Lower leg skin (tissue), 4 donors: ENCODE measurements around the gene PLD3. TPM values are rescaled to one million over a fixed set of nuclear protein-coding genes. Genes with fewer than 3 reads are reported as not detected.

Source experiments
- DNase-seq, 2 donors: peaks; one replicate each; pipeline ENCODE4 v3.0.0-alpha.2; 2019; ENCODE audit warnings: low spot score in 2 of 2
- H3K4me3 ChIP-seq: fragments of 200-600 bp; sonication (generic); 2 replicates; pipeline ENCODE4 v1.5.1; 2017; ENCODE audit warnings: mild to moderate bottlenecking, low read depth; ENCODE audit not compliant: poor library complexity, severe bottlenecking
- POLR2A ChIP-seq, 2 donors: fragments of 450-650 bp; IDR thresholded peaks; one replicate each; pipeline ENCODE4 v1.6.1; 2016 to 2017; ENCODE audit warnings: antibody characterized with exemption in 2 of 2, mild to moderate bottlenecking in 1 of 2, moderate library complexity in 1 of 2
- WGBS, 2 donors: methylation state at CpG; one replicate each; pipeline ENCODE4 v1.1.5; 2018; 5-methylcytosine and 5-hydroxymethylcytosine counted together
- intact Hi-C: fragments of 100-400 bp; cut with DNase I; formaldehyde crosslinking; loops from one replicate; pipeline ENCODE4 v1.15.0; 2023; ENCODE audit warnings: low total_unique reads
- total RNA-seq, 4 donors: library from RNA; depleted of rRNA; stranded (reverse); fragments of >200 nt; gene quantifications; one replicate each; pipeline ENCODE4 v1.1.0, GENCODE V29; 2016
- TF ChIP-seq, protein P1 (sequence below), 3 donors: fragments of 450-650 bp; IDR thresholded peaks; one replicate each; pipeline ENCODE4 v1.5.1; 2016; ENCODE audit warnings: antibody characterized with exemption in 3 of 3, mild to moderate bottlenecking in 3 of 3, moderate library complexity in 2 of 3

PLD3 gene
- total RNA-seq, 4 donors from 2014 or later = 188 to 287 (median 256) TPM

DNA sequence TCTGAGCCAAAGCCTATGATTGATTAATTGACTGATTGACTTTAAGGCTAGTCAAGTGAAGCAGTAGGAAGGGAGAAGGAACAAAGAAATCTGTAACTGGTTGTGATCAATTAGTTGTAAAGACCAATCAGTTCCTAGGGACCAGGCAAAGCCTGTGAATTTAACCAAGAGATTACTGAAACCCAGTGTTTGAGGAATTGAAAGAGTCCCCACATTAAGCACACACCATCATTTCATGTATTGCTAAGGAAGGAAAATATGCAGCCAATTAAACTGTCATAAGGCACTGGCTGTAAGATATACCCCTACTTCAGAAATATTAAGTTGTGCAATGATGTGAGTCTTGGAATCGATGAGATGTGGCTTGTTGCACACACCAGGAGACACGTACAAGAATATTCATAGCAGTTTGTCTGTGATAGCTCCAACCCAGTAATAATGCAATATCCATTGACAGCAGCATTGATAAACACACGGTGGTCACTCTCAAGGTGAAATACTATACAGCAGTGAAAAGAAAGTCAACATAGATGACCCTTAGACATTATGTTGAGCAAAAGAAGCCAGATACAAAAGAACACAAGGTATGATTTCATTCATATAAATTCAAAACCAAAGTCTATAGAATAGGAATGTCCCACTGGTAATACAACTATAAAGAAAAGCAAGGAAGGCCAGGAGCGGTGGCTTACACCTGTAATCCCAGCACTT lies 9.3 kb upstream of the PLD3 start:
- TF ChIP-seq, protein P1, sequence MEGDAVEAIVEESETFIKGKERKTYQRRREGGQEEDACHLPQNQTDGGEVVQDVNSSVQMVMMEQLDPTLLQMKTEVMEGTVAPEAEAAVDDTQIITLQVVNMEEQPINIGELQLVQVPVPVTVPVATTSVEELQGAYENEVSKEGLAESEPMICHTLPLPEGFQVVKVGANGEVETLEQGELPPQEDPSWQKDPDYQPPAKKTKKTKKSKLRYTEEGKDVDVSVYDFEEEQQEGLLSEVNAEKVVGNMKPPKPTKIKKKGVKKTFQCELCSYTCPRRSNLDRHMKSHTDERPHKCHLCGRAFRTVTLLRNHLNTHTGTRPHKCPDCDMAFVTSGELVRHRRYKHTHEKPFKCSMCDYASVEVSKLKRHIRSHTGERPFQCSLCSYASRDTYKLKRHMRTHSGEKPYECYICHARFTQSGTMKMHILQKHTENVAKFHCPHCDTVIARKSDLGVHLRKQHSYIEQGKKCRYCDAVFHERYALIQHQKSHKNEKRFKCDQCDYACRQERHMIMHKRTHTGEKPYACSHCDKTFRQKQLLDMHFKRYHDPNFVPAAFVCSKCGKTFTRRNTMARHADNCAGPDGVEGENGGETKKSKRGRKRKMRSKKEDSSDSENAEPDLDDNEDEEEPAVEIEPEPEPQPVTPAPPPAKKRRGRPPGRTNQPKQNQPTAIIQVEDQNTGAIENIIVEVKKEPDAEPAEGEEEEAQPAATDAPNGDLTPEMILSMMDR (IDR thresholded peaks at IDR 0.05) = no peak
- no peak overlapping the region for H3K4me3 ChIP-seq
- intact Hi-C loops = no loop called here
- WGBS, 2 donors = 92% methylated on average over 4 of the region's 4 CpGs
- no peak for DNase-seq

DNA sequence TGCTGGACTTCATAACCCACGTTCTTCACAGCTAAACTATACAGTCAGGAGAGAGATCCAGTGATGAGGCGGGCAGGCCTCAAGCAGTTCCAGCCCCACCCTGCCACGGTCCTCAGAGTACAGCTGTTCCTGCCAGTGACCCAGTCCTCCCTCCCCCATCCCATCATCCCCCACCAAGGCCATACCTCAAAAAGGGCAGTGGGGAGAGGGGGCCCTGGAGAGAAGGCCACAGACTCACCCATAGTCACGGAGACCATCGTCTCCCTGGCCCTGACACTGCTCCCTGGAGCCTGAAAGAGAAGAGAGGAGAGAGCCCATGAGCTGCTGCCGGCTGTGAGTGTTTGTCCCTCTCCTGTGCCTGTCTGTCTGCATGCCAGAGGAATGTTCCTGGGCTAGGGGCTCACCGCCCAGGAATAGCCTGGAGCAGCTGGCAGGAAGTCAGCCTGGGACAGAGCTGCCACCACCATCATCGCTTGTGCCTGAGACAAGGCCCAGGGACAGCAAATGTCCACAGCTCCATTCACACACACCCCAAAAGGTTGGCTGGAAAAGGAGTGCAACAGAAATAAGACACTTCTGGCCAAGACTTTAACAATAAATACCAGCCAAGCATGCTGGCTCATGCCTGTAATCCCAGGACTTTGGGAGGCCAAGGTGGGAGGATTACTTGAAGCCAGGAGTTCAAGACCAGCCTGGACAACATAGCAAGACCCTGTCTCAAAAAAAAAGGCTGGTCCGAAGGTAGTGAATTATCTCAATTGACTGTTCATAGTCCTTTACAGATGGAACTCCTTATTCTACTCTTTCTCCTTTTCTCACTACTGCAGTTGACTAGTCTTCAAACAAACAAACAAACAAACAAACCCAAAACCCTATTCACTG lies 6.7 kb upstream of the PLD3 start:
- intact Hi-C loops = no loop called here
- no peak for DNase-seq
- no peak overlapping the region for H3K4me3 ChIP-seq
- WGBS, 2 donors = 44 to 45% methylated on average over 9 of the region's 9 CpGs
- TF ChIP-seq, protein P1 (IDR thresholded peaks at IDR 0.05) = no peak
- no peak for TF ChIP-seq POLR2A (IDR thresholded peaks at IDR 0.05)

DNA sequence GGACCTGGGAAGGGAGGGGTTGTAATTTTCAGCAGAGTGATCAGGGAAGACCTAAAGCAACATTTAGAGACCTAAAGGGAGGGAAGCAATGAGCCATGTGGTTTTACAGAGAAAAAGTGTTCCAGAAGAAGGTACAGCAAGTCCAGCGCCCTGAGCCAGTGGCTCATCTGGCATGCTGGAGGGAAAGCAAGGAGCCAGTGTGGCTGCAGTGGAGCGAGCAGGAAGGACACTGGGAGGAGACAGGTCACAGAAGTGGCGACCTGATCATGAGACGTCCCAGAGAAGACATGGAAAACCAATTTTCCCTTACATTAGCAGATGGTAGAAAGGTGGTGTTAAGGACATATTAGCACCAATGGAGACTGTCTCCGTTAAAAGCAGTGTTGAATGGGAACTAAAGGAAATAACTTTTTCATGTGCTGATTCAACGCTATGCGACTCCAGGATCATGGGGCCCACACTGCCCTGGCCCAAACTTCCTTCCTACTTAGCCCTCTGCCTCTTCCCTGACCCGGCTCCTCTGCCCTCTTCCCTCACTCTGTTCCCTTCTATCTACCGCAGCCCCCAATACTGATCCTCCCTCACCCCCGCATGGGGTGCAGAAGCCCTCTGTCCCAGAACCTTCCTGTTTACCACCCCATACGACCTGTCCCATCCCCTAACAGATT lies 5.7 kb upstream of the PLD3 start:
- TF ChIP-seq, protein P1 (IDR thresholded peaks at IDR 0.05) = no peak
- no peak for TF ChIP-seq POLR2A (IDR thresholded peaks at IDR 0.05)
- intact Hi-C loops = no loop called here
- 84 to 88% methylated on average over 11 of the region's 11 CpGs for WGBS, 2 donors
- no peak overlapping the region for H3K4me3 ChIP-seq
- DNase-seq = no peak

DNA sequence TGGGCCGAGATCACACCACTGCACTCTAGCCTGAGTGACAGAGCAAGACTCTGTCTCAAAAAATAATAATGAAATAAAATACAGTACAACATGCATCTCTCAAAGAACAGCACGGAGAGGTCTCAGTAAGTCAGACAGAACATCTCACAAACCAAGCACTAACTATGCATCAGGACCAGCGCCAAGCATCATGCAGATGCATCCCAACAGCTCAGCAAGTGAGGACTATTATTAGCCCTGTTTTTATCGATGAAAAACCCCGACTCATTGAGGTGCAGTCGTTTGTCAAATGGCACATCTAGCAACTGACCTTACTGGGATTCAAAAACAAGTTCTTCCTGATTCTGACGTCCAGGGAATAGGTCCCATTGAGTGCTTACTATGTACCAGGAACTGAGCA lies 4.1 kb upstream of the PLD3 start:
- TF ChIP-seq, protein P1 (IDR thresholded peaks at IDR 0.05) = no peak
- TF ChIP-seq POLR2A (IDR thresholded peaks at IDR 0.05) = no peak
- WGBS, 2 donors = 66 to 70% methylated on average over 7 of the region's 7 CpGs
- H3K4me3 ChIP-seq = no peak overlapping the region
- intact Hi-C loops = no loop called here
- DNase-seq = no peak

DNA sequence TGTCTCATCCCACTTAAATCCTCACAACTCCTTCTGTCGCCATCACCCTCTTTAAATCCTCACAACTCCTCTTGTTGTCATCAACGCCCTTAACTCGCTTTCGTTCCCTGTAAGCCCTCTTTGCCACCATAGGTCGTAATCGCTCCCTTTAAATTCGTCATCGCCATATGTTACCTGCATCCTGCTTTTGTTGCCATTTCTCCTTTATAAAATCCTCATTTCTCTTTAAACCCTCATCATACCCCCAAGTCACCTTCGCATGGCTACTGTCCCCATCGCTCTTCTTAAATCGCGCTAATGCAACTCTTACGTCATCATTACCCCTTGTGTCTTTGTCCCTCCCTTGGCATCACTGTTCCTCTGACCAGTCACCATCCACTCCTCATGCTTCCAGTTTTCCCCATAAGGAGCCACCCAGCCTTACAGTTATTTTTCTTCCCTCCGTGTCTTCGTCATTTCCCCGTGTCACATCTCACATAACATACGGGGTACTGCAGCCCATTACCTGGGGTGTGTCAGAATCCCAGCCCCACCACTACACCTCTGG lies 539 bp downstream of the PLD3 start:
- DNase-seq = no peak
- WGBS, 2 donors = 7 to 9% methylated on average over 17 of the region's 17 CpGs
- TF ChIP-seq, protein P1 (IDR thresholded peaks at IDR 0.05) = no peak
- no peak for TF ChIP-seq POLR2A (IDR thresholded peaks at IDR 0.05)
- peak overlapping the region; percentile 30 for H3K4me3 ChIP-seq
- intact Hi-C loops = no loop called here
